HG03439 (cell line): Measurements from ENCODE around the gene LCE3D.

ENCODE experiments used
- ATAC-seq: cut with Tn5 transposase; IDR thresholded peaks from one replicate; pipeline ENCODE4 v1.9.1; 2021; ENCODE audit warnings: mild to moderate bottlenecking, moderate library complexity; ENCODE audit not compliant: unreplicated experiment

Gene LCE3D

DNA sequence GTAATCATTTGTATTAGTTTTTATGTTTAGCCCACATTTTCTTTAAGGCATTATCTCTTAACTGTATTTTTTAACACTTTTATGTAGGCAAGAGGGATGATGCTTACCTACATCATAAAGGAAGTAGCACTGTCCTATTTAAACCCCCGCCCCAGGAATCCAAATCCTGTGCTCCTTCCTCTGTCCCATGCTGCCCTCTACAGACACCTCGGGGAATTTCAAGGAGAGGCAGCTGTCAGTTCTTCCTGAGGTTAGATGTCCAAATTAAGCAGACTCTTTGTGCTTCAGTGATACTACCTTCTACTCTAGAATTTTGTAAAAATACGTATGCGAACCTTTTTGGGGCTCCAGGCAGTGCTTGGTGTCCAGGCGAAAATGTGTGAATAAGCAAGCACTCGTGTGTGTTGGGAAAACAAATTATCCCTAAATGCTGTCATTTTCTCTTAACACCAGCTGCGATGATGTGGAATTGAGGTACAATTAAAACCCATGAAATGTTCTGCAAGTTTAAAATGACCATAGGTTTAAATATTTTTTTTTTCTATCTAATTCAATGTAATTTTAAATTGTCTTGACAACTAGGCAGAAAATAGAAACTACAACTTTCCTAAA, 46.9 kb downstream of the LCE3D start:
- no peak for ATAC-seq
